KMS-11 (cell line): Measurements from ENCODE around the gene COL5A1.

Source experiments
- H2AFZ ChIP-seq: fragments of 200-600 bp; sonication (generic); 2 replicates; pipeline ENCODE4 v1.6.1; 2016; ENCODE audit warnings: antibody characterized with exemption, mixed run types, low read depth
- H3K27ac ChIP-seq: fragments of 200-600 bp; sonication (generic); 2 replicates; pipeline ENCODE4 v1.6.1; 2016; ENCODE audit warnings: mild to moderate bottlenecking, mixed run types
- H3K27me3 ChIP-seq: fragments of 200-600 bp; sonication (generic); 2 replicates; pipeline ENCODE4 v1.6.1; 2017; ENCODE audit warnings: mild to moderate bottlenecking, low read depth, mixed run types, moderate library complexity; ENCODE audit not compliant: insufficient read depth
- H3K36me3 ChIP-seq: fragments of 200-600 bp; sonication (generic); 2 replicates; pipeline ENCODE4 v1.6.1; 2017; ENCODE audit warnings: mild to moderate bottlenecking, mixed run types; ENCODE audit not compliant: insufficient read depth
- H3K4me1 ChIP-seq: fragments of 200-600 bp; sonication (generic); 2 replicates; pipeline ENCODE4 v1.6.1; 2016; ENCODE audit warnings: mild to moderate bottlenecking, low read depth, mixed run types; ENCODE audit not compliant: poor library complexity, severe bottlenecking
- H3K4me2 ChIP-seq: fragments of 200-600 bp; sonication (generic); 2 replicates; pipeline ENCODE4 v1.7.0; 2016; ENCODE audit warnings: mild to moderate bottlenecking, mixed run types
- H3K4me3 ChIP-seq: fragments of 200-600 bp; sonication (generic); IDR thresholded peaks from 2 replicates; pipeline ENCODE4 v1.6.1; 2017; ENCODE audit warnings: low read depth, low read length, mixed read lengths; ENCODE audit not compliant: insufficient read depth
- H3K79me2 ChIP-seq: fragments of 200-600 bp; sonication (generic); 2 replicates; pipeline ENCODE4 v1.6.1; 2016; ENCODE audit warnings: low read depth, mixed run types; ENCODE audit not compliant: insufficient read depth
- H3K9ac ChIP-seq: fragments of 200-600 bp; sonication (generic); 2 replicates; pipeline ENCODE4 v1.6.1; 2016; ENCODE audit warnings: mild to moderate bottlenecking, mixed run types
- H4K20me1 ChIP-seq: fragments of 200-600 bp; sonication (generic); 2 replicates; pipeline ENCODE4 v1.6.1; 2016; ENCODE audit warnings: mild to moderate bottlenecking, mixed run types; ENCODE audit not compliant: insufficient read depth
- CTCF ChIP-seq: fragments of 200-600 bp; sonication (generic); conservative IDR thresholded peaks from 2 replicates; pipeline ENCODE4 v1.6.1; 2017; ENCODE audit warnings: low read depth, mild to moderate bottlenecking, antibody characterized with exemption, low read length, moderate library complexity, mixed read lengths

The COL5A1 gene

GRCh38 chr9:134693011-134693410, 51.4 kb downstream of the COL5A1 start:
- no peak for TF ChIP-seq CTCF
- Histone ChIP-seq H3K27ac (no peak overlapping the region), H3K79me2 (no peaks in the 10 kb centered on the region), H3K4me2 (no peak overlapping the region), H3K9ac (no peak overlapping the region), H4K20me1 (no peaks in the 10 kb centered on the region), H3K4me3 (no peak overlapping the region), H2AFZ (no peak overlapping the region), H3K36me3 (no peaks in the 10 kb centered on the region), H3K4me1 (no peaks in the 10 kb centered on the region), H3K27me3 (peaks cover 65% of the 10 kb centered on the region)

DNA sequence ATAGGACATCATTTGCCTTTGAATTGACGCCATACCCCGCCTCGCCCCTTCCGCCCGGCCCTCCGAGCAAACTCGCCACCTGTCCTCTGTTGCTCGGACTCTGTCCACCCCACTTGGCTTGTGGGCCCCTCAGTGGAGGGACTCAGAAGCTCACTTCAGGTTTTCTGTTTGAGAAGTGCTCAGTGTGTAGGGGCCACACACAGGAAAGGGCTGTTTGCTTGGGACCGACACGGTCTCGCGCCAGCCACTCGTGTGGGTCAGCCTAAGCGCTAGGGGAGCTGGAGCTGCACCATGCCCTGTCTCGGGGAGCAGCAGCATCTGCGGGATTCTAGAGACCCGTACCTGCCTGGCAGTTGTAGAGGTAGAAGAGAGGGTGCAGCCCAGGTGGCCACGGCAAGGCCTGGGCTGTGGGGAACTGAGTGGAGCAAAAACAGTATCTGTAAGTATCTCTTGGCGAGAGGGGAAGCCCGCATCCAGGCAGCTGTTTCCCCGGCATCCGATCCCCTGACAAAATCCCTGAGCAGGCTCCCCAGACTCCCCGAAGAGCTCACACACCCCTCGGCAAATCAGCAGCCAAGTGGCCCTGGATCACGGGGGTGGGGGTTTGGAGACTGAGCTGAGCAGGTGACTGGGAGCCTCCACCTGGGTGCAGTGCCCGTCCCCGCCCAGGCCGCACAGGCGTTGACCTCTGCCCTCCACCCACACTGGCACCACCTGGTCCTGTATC, 52.2 kb downstream of the COL5A1 start:
- no peaks in the 10 kb centered on the region for H3K36me3 ChIP-seq
- H3K4me1 ChIP-seq = no peaks in the 10 kb centered on the region
- H3K4me3 ChIP-seq = no peak overlapping the region
- TF ChIP-seq CTCF = no peak
- no peak overlapping the region for H3K4me2 ChIP-seq
- H3K9ac ChIP-seq = no peak overlapping the region
- no peaks in the 10 kb centered on the region for H3K79me2 ChIP-seq
- peaks cover 65% of the 10 kb centered on the region for H3K27me3 ChIP-seq
- H4K20me1 ChIP-seq = no peaks in the 10 kb centered on the region
- no peak overlapping the region for H3K27ac ChIP-seq
- H2AFZ ChIP-seq = no peak overlapping the region

- no peak for TF ChIP-seq CTCF
- H3K79me2 ChIP-seq = no peaks in the 10 kb centered on the region
- H3K4me3 ChIP-seq = no peak overlapping the region
- H3K9ac ChIP-seq = no peak overlapping the region
- no peaks in the 10 kb centered on the region for H3K4me1 ChIP-seq
- no peaks in the 10 kb centered on the region for H3K36me3 ChIP-seq
- H2AFZ ChIP-seq = no peak overlapping the region
- H3K27me3 ChIP-seq = peaks cover 61% of the 10 kb centered on the region
- no peak overlapping the region for H3K4me2 ChIP-seq
- no peaks in the 10 kb centered on the region for H4K20me1 ChIP-seq
- H3K27ac ChIP-seq = no peak overlapping the region
Observed at GRCh38 chr9:134694368-134694665, 52.7 kb downstream of the COL5A1 start.

GRCh38 chr9:134694714-134695113, 53.1 kb downstream of the COL5A1 start:
- Histone ChIP-seq H2AFZ (no peak overlapping the region), H3K36me3 (no peaks in the 10 kb centered on the region), H3K4me3 (no peak overlapping the region), H3K27ac (no peak overlapping the region), H3K4me1 (no peaks in the 10 kb centered on the region), H3K27me3 (peaks cover 61% of the 10 kb centered on the region), H4K20me1 (no peaks in the 10 kb centered on the region), H3K79me2 (no peaks in the 10 kb centered on the region), H3K4me2 (no peak overlapping the region), H3K9ac (no peak overlapping the region)
- TF ChIP-seq CTCF = no peak
